A673 (cell line): ENCODE results near the gene PRH1. TPM values are rescaled to one million over a fixed set of nuclear protein-coding genes. Genes with fewer than 3 reads are reported as not detected.

Source experiments
- BruUV-seq: library from RNA; stranded (reverse); fragments of 400-500 nt; replicated peaks from 2 replicates; lab custom pipeline; 2021; lab: Mats Ljungman, UMichigan
- CTCF ChIA-PET: fragments of 300-600 bp; sonication (Branson Sonifier 250); formaldehyde crosslinking; loops from one replicate; lab custom pipeline; 2022; ENCODE audit warnings: antibody characterized with exemption; lab: Charles Lee
- POLR2A ChIA-PET: fragments of 300-600 bp; sonication (Branson Sonifier 250); formaldehyde crosslinking; loops from one replicate; lab custom pipeline; 2022; ENCODE audit warnings: antibody characterized with exemption; ENCODE audit not compliant: low non-redundant PET; lab: Charles Lee
- DNase-seq: peaks from one replicate; pipeline ENCODE4 v3.0.0-alpha.2; 2015; ENCODE audit warnings: low spot score
- H3K27ac ChIP-seq: fragments of 200-600 bp; sonication (generic); 2 replicates; pipeline ENCODE4 v1.5.1; 2016; ENCODE audit warnings: mixed run types, low read depth, mild to moderate bottlenecking, mixed read lengths, antibody characterized with exemption, low read length; ENCODE audit not compliant: poor library complexity, severe bottlenecking
- H3K27me3 ChIP-seq: fragments of 200-600 bp; sonication (generic); replicated peaks from 2 replicates; pipeline ENCODE4 v1.6.1; 2017; ENCODE audit warnings: mixed run types, low read depth, mild to moderate bottlenecking, mixed read lengths, antibody characterized with exemption, low read length; ENCODE audit not compliant: insufficient read depth, poor library complexity
- H3K36me3 ChIP-seq: fragments of 200-600 bp; sonication (generic); 2 replicates; pipeline ENCODE4 v1.6.1; 2016; ENCODE audit warnings: mixed run types, mild to moderate bottlenecking, mixed read lengths, antibody characterized with exemption, low read length; ENCODE audit not compliant: insufficient read depth, poor library complexity, severe bottlenecking
- H3K4me1 ChIP-seq: fragments of 200-600 bp; sonication (generic); 2 replicates; pipeline ENCODE4 v1.6.1; 2017; ENCODE audit warnings: mixed run types, mild to moderate bottlenecking, mixed read lengths, antibody characterized with exemption, low read length; ENCODE audit not compliant: insufficient read depth, poor library complexity, severe bottlenecking
- H3K4me3 ChIP-seq: fragments of 200-600 bp; sonication (generic); 2 replicates; pipeline ENCODE4 v1.5.1; 2016; ENCODE audit warnings: low read depth, mixed run types, mild to moderate bottlenecking, mixed read lengths, low read length; ENCODE audit not compliant: poor library complexity, severe bottlenecking
- H3K9me3 ChIP-seq: fragments of 200-600 bp; sonication (generic); 2 replicates; pipeline ENCODE4 v1.6.1; 2016; ENCODE audit warnings: mixed run types, low read depth, mild to moderate bottlenecking, mixed read lengths, antibody characterized with exemption, low read length; ENCODE audit not compliant: poor library complexity, severe bottlenecking
- EZH2 ChIP-seq: fragments of 200-600 bp; sonication (generic); IDR thresholded peaks from 2 replicates; pipeline ENCODE4 v1.6.1; 2017; ENCODE audit warnings: borderline replicate concordance, low read depth, mild to moderate bottlenecking, mixed read lengths, antibody characterized with exemption, low read length; ENCODE audit not compliant: poor library complexity, severe bottlenecking
- intact Hi-C: fragments of 100-400 bp; cut with micrococcal nuclease; formaldehyde crosslinking; loops from one replicate; pipeline ENCODE4 v1.10.0; 2022; ENCODE audit not compliant: unreplicated experiment
- total RNA-seq: library from RNA; stranded (reverse); gene quantifications from 2 replicates; pipeline ENCODE4 v1.2.3, GENCODE V29; 2021
- TF ChIP-seq, protein P1 (sequence below): fragments of 300-800, 200-600 bp; sonication (generic); conservative IDR thresholded peaks from 2 replicates; pipeline ENCODE4 v1.5.1; 2017; ENCODE audit warnings: low read depth, mild to moderate bottlenecking, antibody characterized with exemption, low read length, moderate library complexity, mixed read lengths

PRH1 gene
- total RNA-seq, 1 experiment from 2014 or later, result 21.8 TPM

DNA sequence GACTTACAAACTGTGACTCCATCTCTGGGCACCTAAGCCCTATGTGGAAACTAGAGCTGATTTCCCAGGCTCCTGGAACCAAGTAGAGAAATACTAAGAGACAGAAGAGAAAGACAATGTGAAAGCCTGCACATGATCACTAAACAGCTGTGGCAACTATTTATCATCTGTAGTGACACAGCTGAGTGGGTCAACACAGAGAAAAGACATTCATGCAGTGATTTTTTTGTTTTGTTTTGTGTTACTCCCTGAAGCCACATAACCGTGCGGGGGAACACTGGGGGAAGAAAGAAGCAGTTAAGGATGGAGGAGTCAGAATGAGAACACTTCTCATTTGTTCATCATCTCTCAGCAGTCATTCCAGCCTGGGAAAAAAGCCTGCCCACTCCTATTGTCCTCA is 36.3 kb downstream of the PRH1 start:
- no peaks in the 10 kb centered on the region for H3K36me3 ChIP-seq
- intact Hi-C loops, result no loop called here
- ChIA-PET POLR2A (no interaction called here), CTCF (no interaction called here)
- H3K4me1 ChIP-seq, result no peaks in the 10 kb centered on the region
- no peak overlapping the region for H3K27ac ChIP-seq
- no peak for DNase-seq
- H3K4me3 ChIP-seq, result no peak overlapping the region
- no TSS peak for BruUV-seq
- TF ChIP-seq, protein P1, sequence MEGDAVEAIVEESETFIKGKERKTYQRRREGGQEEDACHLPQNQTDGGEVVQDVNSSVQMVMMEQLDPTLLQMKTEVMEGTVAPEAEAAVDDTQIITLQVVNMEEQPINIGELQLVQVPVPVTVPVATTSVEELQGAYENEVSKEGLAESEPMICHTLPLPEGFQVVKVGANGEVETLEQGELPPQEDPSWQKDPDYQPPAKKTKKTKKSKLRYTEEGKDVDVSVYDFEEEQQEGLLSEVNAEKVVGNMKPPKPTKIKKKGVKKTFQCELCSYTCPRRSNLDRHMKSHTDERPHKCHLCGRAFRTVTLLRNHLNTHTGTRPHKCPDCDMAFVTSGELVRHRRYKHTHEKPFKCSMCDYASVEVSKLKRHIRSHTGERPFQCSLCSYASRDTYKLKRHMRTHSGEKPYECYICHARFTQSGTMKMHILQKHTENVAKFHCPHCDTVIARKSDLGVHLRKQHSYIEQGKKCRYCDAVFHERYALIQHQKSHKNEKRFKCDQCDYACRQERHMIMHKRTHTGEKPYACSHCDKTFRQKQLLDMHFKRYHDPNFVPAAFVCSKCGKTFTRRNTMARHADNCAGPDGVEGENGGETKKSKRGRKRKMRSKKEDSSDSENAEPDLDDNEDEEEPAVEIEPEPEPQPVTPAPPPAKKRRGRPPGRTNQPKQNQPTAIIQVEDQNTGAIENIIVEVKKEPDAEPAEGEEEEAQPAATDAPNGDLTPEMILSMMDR, result no peak
- no peak for TF ChIP-seq EZH2
- no peaks in the 10 kb centered on the region for H3K27me3 ChIP-seq
- H3K9me3 ChIP-seq, result no peaks in the 10 kb centered on the region

DNA sequence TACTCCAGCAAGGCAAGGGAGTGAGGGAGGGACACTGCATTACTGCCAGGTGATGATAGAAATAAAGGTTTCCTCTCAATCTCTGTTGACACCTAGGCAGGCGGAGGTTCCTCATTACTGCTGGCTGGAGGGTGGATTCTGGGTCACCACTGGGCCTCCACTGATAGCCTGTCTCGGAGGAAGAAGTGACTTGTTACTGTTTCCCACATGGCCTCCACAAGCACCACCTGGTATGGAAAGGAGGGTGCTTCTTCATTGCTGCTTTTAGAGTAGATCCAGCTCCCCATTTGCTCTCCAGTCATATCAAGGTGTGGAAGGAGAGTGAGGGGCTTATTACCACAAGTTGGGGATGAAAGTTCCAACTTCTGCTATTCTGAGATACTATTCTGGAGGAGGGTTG is 41.2 kb downstream of the PRH1 start:
- no peaks in the 10 kb centered on the region for H3K4me1 ChIP-seq
- ChIA-PET POLR2A (no interaction called here), CTCF (no interaction called here)
- no TSS peak for BruUV-seq
- no peaks in the 10 kb centered on the region for H3K36me3 ChIP-seq
- intact Hi-C loops, result no loop called here
- DNase-seq, result no peak
- TF ChIP-seq, protein P1, result no peak
- TF ChIP-seq EZH2, result no peak
- no peaks in the 10 kb centered on the region for H3K27me3 ChIP-seq
- no peaks in the 10 kb centered on the region for H3K9me3 ChIP-seq
- H3K27ac ChIP-seq, result no peak overlapping the region
- no peak overlapping the region for H3K4me3 ChIP-seq

DNA sequence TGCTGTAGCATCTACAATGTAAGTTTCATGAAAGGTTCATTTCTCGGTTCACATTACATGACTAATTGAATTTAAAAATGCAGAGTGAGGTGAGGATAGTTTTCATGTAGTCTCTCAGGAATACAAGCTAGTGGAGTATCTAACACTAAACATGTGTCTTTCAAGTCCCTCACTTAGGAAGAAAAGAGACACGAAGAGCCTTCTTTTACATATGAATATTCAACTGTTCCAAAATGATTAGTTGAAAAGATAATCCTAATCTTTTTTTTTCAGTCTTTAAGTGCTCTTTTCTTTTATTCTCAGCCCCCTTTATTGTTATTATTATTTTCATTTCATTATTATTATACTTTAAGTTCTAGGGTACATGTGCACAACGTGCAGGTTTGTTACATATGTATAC is 45.6 kb downstream of the PRH1 start:
- Histone ChIP-seq H3K9me3 (no peaks in the 10 kb centered on the region), H3K4me1 (no peaks in the 10 kb centered on the region), H3K27me3 (no peaks in the 10 kb centered on the region), H3K27ac (no peak overlapping the region), H3K36me3 (no peaks in the 10 kb centered on the region), H3K4me3 (no peak overlapping the region)
- no TSS peak for BruUV-seq
- CTCF ChIA-PET, result no interaction called here
- intact Hi-C loops, result no loop called here
- no peak for DNase-seq
- POLR2A ChIA-PET, result no interaction called here
- TF ChIP-seq, protein P1, result no peak
- no peak for TF ChIP-seq EZH2

Other genes starting within 250 kb of the PRH1 start
- gene STYK1, start 210.2 kb downstream of the PRH1 start, total RNA-seq, result 0.77 and 0.94 TPM in 2 replicates
- 272 and 288 TPM in 2 replicates for gene YBX3, start 160.9 kb downstream of the PRH1 start, total RNA-seq
- gene TAS2R7, start 81.6 kb downstream of the PRH1 start, total RNA-seq, result not detected in 2 replicates
- not detected in 2 replicates for gene TAS2R8, start 77.0 kb downstream of the PRH1 start, total RNA-seq
- gene TAS2R9, start 74.1 kb downstream of the PRH1 start, total RNA-seq, result not detected in 2 replicates
- 1.1 and 1.4 TPM in 2 replicates for gene TAS2R10, start 57.9 kb downstream of the PRH1 start, total RNA-seq
- gene PRR4, start 34.8 kb downstream of the PRH1 start, total RNA-seq, result 5.8 and 6.9 TPM in 2 replicates
- gene TAS2R13, start 25.3 kb upstream of the PRH1 start, total RNA-seq, result 1.5 and 2.3 TPM in 2 replicates
- gene PRH2, start 45.0 kb upstream of the PRH1 start, total RNA-seq, result not detected in 2 replicates
- 3.4 and 3.6 TPM in 2 replicates for gene TAS2R14, start 55.0 kb upstream of the PRH1 start, total RNA-seq
- 1.6 and 2.7 TPM in 2 replicates for gene TAS2R50, start 102.7 kb upstream of the PRH1 start, total RNA-seq
- 2.7 and 3.0 TPM in 2 replicates for gene TAS2R20, start 114.0 kb upstream of the PRH1 start, total RNA-seq
- 4.8 and 5.2 TPM in 2 replicates for gene TAS2R19, start 138.4 kb upstream of the PRH1 start, total RNA-seq
- 4.4 and 5.2 TPM in 2 replicates for gene TAS2R31, start 147.2 kb upstream of the PRH1 start, total RNA-seq
- gene TAS2R46, start 178.0 kb upstream of the PRH1 start, total RNA-seq, result 2.2 and 3.1 TPM in 2 replicates
- gene TAS2R43, start 208.1 kb upstream of the PRH1 start, total RNA-seq, result 2.3 and 2.6 TPM in 2 replicates